Midbrain (tissue), 1 donor: ENCODE data around the gene NUP210.

Experiments used
- DNase-seq: peaks from one replicate; lab custom pipeline; 2025; lab: John Stamatoyannopoulos, UW

The NUP210 gene

DNA sequence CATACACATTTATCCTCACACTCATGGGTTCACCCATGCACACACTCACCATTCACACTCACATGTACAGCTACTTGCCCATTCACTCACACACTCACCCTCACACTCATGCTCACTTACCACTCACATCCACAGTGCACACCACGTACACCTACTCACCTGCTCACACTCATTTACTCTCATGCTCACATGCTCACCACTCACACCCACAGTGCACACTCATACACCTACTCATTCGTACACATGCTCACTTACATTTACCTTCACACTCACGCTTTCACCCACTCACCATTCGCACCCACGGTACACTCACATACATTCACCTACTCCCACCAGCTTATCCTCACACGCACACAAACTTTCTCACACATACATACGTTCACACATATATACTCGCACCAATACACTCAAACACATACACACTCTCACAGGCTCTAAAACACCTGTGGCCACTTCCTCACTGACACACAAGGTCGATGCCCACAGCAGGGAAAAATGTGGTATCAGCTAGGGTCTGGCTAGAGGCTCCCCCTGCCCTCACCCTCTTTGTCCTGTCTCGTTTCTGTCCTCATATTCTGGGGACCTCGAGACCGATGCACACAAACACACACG, 46.0 kb downstream of the NUP210 start:
- DNase-seq: no peak

DNA sequence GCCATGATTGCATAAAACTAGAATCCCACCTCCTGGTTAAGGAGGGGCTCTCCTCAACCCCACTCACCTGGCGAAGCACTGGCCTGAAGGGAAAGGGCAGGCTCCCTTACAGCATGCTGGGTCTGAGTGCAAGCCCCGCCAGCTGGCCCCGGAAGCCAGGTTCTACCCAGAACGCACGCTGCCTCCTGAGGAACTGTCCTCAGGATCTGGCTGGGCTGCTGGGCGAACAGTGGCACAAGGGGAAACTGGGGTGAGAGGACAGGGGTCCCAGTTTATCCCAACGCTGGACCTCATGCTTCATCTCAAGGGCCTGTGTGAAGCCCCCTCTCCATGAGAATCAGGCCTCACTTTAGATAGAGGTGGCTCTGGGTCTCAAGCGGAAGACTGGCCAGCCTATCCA, 47.5 kb downstream of the NUP210 start:
- no peak for DNase-seq

DNA sequence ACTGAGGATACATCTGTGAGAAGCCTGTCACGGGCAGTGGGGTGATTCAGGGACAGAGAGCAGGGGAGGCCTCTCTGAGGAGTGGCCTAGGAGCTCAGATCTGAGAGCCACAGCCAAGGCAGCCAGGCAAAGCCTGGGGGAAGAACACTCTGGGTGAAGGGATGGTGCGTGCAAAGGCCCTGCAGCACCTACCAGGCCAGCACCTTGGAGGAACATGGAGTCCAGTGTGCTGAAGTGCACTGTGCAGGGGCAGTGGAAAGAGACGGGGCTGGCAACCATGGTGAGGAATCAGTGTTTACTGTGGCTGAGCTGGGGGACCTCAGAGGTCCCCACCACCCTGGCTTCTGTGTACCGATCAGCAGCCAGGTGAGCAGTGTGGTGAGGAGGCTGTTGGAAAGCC, 48.0 kb downstream of the NUP210 start:
- no peak for DNase-seq

DNA sequence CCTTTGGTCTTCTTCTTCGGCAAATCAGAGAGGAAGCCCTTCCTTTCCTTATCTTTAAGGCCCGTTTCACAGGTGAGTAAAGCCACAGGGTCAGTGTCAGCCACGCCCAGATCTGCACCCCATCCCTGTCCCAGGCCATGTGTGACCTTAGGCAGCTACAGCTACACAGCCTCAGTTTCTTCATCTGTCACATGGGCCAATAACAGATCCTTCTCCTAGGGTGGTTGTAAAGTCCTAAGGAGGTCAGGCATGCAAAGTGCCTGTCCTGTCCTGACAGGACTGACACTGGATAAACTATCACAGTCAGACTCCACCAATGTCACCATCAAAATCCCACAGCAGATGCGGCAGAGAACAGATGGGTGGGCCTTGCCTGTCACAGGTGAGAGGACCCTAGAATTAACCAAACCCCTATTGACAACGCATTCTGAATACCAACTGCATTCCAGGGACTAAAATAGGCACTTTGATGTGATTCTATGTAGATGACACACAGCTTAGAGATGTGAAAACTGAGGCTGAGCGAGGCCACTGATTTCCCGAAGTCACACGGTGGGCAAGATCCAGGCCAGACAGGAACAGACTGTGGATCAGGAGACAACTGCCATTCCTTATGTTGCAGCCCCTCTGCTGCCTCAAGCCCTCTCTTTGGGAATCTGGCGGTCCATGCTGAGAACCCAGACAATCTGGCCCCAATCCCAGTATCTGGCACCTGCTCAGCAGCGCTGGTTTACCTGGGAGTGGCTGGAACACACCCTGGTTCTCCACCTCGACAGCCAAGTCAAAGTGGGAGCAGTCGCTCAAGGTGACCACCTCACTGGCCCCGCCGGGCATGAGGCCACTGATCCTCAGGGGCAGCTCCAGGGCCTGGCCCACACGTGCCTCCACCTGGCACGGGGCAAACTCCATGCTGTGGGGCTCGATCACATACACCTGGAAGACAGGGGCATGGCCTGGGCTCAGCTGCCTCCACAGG, 48.7 kb downstream of the NUP210 start:
- DNase-seq: no peak

DNA sequence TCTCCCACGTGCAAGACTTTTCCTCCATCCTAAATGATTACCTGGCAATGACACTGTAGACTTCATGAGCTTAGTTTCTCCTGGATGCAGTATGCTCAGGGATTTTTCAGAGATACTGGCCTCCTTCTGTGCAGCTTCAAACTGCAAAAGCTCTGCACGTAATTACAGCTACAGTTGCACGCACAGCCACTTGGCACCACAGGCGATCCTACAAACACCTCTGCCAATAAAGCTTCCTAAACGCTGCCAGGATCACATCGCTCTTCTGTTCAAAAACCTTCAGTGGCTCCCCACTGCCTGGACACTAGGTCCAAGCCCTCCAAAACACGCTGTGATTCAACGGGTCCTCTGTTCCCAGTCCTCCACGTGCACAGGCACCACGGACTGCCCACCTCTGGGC, 49.5 kb downstream of the NUP210 start:
- DNase-seq: no peak

DNA sequence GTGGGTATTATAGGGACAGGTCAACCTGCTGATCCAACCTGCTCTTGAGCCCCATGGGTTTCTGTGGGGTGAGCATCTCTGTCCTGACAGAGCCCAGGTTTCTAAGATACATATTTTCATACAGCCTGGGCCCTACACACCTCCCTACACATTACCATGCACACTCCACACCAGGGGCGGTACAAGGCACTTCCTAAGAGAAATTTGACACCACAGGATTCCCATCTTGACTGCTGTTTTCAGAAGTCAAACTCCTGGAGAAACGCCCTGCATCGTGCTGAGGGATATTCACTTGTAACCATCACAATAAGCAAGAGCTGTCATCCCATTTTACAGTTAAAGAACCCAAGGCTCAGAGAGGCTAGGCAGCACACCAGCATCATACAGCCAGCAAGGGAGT, 50.1 kb downstream of the NUP210 start:
- DNase-seq: no peak

DNA sequence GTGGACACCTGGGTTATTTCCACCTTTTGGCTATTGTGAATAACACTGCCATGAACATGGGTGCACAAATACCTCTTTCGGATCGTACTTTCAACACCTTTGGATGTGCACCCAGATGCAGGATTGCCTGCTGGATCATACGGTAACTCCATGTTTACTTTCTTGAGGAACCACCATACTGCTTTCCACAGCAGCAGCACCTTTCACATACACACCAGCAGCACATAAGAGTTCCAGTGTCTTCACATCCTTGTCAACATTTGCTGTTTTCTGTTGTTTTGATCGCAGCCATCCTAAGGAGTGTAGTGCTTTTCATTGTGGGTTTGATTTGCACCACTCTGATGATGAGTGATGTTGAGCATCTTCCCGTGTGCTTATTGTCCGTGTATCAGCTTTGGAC, 51.3 kb downstream of the NUP210 start:
- DNase-seq: no peak

DNA sequence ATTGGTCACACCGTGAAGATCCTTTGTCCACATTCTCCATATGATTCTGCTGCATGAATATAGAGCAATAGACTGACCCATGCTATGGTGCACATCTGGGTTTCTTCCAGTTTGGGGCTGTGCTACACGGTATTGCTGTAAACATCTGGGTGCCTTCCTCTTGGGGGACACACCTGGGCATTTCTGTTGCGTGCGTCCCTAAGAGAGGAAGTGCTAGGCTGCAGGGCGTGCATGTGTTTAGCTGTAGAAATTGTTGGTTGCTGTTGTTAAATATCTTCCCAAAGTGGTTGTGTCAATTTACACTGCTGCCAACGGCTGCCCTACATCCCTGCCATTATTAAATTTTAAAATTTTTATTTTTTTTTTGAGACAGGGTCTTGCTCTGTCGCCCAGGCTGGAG, 52.4 kb downstream of the NUP210 start:
- no peak for DNase-seq

DNA sequence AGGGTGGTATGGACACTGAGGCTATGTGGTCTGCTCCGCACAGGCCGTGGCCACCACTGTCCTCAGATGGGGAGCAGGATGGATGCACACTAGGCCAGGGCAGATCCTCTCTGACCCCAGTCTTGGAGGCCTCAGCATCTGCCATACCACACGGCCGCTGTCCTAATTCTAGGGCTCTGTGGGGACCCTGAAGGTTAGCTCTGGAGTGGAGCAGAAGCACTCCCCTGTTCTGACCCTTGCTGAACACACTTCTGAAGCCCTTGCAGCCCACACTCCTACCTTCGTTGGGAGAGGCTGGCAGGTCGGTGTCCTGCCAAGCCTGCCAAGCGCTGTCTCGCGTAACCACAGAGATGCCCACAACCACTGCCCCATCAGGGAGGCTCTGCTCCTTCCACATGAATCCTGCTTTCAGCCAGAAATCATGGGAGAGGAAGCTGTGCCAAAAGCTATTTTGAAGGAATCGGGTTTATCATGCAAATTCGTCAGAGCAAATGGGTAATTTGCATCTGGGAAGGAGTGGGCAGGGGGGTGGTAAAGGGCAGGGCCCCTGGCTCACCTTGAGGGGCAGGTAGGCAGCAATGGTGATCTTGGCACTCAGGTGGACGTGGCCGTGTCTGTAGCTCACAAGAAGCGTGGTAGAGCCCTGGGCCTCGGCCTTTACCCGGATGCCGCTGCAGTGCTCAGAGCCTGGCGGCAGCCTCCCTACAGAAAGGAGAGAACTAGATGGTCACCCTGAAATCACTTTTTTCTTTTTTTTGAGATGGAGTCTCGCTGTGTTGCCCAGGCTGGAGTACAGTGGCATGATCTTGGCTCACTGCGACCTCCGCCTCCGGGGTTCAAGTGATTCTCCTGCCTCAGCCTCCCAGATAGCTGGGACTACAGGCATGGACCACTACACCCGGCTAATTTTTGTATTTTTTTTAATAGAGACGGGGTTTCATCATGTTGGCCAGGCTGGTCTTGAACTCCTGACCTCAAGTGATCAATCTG, 54.4 kb downstream of the NUP210 start:
- DNase-seq: no peak

DNA sequence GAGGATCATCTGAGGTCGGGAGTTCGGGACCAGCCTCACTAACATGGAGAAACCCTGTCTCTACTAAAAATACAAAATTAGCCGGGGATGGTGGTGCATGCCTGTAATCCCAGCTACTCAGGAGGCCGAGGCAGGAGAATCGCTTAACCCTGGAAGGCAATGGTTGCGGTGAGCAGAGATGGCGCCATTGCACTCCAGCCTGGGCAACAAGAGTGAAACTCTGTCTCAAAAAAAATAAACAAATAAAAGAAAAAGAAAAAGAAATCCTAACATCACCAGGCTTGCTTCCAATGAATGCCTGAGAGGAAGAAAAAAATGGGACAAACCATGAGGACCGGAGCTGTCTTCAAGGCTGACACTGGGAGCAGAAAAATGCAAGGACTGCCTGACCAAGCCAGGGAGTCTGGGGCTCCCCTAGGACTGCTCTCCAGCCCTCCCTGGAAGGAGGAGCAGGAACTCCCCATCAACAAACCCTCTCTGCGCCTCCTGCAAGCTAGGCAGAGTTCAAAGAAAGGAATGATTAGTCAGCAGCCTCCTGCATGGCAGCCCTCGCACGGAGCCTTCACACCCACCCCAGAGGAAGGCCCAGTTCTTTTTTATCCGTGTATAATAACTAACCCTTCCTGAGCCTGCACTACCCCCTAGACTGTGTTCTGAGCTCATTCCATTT, 55.4 kb downstream of the NUP210 start:
- no peak for DNase-seq

DNA sequence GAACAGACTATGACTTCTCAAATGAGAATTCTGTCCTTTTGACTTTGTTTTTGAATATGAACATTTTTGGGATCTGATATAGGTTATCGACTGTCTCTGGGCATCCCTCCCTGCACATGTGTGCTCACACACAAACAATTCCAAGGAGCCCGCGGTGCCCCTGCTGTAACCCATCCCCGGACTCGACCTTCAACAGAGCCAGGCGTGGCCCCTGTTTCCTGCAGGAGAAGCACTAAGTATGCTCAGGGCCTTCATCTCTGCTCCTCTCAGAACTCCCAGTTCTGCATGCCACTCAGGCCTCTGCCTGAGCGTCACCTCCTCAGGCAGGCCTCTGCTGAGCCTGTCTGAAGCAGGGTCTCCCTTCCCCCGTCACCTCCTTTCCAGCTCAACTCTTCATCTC, 57.6 kb downstream of the NUP210 start:
- no peak for DNase-seq

DNA sequence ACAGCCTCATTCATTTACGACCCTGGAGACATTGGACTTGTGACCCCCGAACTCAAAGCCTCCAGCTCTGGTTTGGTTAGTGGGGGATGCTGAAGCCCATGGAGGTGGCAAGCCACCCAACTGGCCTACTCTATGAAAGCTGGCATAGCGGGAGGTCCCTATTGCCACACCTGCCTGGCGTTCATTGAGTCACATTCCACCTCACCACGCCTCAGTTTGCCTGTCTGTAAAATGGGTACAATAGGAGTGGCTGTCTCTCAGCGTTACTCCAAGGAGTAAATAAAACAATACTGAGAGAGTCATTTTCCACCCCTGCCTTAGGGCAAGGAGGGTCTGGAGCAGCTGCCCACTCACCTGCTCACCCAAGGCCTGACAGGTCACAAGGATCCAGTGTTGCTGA, 60.2 kb downstream of the NUP210 start:
- no peak for DNase-seq

DNA sequence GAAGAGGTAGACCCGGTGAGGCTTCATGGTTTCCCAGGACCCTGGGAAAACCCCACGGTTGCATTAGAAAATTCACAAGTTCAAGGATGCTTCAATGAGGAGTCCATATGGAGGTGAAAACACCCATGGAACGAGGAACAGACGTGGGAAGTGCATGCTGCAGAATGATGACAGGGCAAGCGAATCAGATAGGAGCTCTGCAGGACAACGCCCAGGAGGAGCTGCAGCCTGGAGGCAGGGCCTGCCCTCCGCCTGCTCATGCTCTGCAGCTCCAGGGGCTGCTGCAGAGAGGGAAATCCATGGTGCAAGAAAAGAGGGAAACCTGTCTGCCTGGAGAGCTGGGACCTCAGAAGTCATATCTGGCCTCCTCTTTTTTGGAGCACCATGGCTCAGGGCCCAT, 61.5 kb downstream of the NUP210 start:
- no peak for DNase-seq

DNA sequence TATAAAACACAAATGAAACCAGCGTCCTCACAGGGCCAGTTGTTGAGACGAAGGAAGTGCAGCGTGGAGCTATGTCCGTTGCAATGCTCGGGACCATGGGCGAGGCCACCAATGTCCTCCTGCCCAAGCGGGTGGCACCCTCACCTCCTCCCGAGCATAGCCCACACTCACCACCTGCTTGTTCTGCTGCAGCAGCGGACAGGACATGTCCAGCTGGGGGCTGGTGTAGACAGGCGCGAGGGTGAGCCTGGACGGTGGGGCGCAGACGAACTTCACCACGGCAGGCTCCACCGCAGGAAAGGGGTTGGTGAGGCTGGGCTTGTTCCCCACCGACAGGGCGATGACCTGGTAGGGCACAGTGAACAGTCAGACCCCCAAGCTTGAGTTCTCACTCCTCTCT, 62.1 kb downstream of the NUP210 start:
- no peak for DNase-seq

DNA sequence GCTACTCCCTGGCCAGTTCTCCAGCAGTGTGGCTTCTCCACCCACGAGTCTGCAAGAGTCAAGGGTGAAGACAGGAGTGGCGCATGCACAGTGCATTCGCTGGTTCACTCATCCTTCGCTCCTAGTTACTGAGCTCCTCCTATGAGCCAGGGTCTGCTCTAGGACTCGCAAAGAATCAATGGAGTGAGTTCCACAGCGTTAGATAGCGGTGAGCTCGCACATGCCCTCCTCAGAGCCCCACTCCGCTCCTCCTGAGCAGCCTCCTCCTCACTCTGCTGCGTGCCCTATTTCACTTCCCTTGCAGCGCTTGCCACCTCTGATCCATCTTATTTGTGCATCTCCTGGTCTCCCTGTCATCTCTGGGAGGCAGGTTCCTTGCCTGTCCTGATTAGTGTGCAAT, 63.0 kb downstream of the NUP210 start:
- DNase-seq: no peak

DNA sequence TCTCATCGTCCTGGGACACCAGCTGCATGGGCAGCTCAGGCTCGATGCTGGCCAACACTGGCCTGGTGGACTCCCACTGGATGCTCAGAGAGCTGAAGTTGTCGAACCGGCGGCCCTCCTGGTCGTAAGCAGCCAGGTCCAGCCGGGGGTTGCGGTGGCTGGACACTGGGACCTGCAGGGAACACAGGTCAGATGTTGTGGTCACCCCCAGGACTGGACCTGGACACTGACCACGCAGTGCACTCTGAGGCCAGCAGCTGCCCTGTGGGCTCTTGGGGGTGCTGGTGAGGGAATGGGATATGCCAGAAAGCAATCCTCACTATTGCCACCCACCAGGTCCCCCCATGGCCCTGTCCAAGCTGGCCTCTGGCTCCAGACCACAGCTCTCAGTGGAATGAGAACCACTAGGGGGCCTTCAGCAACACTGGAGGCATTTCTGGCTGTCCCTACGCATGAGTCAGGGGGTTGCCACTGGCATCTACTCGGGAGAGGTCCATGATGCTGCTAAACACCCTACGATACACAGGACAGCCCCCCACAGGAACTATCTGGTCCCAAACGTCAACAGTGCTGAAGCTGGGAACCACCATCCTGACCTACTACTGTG, 66.1 kb downstream of the NUP210 start:
- no peak for DNase-seq

DNA sequence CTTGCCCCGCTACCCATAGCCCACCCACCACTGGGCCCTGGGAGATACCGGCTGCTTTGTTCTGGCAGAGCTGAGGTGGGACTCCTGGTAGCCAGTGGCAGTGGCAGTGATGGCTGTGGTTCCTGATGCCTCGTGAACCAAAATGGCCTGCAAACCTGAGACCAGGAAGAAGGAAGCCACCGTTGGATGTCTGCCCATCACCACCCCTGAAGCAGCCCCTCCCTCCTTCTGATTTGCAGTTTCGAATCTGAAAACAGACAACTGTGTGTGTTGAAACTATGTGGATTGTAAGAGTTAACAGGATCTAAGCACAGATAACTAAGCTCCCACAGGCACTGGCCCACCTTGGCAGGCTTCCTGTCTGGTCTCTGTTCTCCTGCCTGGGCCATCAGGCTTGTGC, 66.6 kb downstream of the NUP210 start:
- DNase-seq: no peak

DNA sequence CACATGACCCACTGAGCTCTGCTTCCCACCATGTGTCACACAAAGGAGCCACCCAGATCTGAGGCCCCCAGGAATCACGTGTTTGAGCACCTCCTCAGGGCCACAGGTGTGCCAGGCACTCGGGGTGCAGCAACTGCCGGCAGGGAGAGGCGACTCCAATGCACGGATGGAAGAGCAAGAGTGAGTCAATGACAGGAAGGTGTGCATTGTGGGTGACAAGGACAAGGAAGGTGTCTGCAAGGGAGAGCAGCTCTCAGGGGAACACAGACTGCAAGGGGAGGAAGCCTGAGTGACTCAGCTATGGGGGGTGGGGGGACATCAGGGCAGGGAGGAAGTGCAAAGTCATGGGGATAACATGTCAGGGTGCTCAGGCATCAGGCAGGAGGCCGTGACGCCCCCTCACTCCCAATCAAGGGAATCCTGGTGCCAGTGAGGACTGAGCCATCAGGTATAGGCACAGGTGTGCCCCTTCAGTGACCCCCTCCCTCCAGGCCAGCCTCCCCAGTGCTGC, 67.4 kb downstream of the NUP210 start:
- DNase-seq: no peak

DNA sequence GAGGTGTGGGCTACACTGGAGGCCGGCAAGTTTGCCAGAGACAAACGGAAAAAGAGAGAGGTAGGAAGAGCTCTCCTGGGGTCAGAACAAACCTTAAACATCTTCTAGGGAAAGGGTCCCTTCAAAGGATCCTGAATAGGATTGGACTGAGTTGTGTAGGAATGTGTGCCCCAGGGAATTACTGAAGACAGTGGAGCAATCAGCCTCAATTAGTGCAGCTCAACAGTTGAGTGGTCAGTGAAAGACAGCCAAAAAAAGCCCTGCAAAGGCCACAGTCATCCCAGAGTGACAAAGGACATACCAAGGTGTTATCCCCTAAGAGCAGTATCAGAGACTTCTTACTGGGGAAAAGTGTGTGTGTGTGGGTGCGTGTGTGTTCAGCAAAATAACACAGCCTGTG, 70.3 kb downstream of the NUP210 start:
- DNase-seq: no peak

DNA sequence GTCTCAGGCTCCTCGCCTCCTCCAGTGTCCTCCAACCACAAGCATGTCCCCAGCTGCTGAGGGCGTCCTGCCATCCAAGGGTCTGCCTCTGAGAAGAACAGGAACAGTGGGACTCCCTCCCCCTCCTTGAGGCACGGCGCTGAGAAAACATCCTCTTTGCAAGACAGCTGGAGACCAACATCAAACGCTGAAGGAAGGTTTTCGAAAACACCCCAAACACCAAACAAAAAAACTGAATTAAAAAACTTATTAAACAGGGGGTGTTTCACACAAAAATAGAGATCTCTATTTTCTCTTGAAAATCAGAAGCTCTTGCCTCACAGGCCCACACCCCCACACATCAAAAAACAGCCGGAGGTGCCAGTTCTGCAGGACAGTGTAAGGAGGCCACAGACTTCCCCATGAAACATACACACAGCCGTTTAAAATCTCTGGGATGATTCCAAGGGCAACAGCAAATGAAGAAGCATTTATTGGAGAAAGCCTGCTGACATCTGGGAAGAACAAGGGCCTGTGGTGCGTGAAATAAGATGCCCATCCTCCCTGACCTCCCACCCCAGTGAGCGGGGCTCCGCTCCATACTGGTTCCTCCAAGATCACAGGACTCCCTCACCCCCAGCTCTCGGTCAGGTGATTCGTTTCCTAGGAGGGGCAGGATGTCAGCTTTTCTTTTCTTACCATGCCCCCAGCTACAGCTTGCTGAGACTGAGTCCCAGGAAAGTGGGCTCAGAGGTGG, 71.3 kb downstream of the NUP210 start:
- DNase-seq: no peak
